Stimulated activated CD8-positive, alpha-beta memory T cell treated with anti-CD3 and anti-CD28 coated beads, Interleukin-4, amount 100 ng/mL, for 24 hours (primary cell): ENCODE results near the gene RAC2.
"Not testable (repeated sequence)": the region's sequence is repeated elsewhere in the genome, so short reads cannot be mapped to it uniquely, and the experiment has no call there.

Experiments
- DNase-seq: peaks from one replicate; pipeline ENCODE4 v3.0.0-alpha.2; 2020; ENCODE audit warnings: low read depth

The RAC2 gene

DNA sequence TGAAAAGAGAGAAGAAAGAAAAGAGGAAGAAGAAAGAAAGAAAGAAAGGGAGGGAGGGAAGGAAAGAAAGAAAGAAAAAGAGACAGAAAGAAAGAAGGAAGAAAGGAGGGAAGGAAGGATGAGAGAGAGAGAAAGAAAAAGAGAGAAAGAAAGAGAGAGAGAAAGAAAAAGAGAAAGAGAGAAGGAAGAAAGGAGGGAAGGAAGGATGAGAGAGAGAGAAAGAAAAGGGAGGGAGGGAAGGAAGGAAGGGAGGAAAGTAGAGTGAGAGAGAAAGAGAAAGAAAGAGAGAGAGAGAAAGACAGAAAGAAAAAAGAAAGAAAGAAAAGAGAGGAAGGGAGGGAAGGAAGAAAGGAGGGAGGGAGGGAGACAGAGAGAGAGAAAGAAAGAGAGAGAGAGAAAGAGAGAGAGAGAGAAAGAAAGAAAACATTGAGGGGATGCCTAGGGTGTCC is 11.5 kb upstream of the RAC2 start:
- no peak for DNase-seq

GRCh38 chr22:37254867-37255233 is 10.8 kb upstream of the RAC2 start:
- no peak for DNase-seq

GRCh38 chr22:37254209-37254866 is 10.3 kb upstream of the RAC2 start:
- DNase-seq = no peak

- no peak for DNase-seq
Observed at GRCh38 chr22:37253126-37253660, 9.1 kb upstream of the RAC2 start.

GRCh38 chr22:37251836-37252235 is 7.8 kb upstream of the RAC2 start:
- DNase-seq = not testable (repeated sequence)

- no peak for DNase-seq
Observed at GRCh38 chr22:37249986-37250385, 5.9 kb upstream of the RAC2 start.

- DNase-seq = no peak
Observed at GRCh38 chr22:37248251-37248650, 4.2 kb upstream of the RAC2 start.

DNA sequence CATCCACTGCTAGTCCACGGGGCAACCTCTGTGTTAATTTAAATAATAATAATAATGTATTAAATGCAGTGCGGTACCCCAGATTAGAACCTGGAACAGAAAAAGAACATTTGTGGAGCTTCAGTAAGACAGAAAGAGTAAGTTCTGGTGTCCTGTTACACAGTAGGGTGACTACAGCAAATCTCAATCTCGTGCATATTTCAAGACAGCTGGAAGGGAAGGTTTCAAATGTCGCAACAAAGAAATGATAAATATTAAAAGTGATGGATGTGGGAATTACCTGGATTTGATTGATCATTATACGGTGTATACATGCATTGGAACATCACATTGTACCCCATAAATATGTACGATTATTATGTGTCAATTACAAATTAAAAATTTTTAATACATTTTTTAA is 1.7 kb upstream of the RAC2 start:
- DNase-seq = no peak

DNA sequence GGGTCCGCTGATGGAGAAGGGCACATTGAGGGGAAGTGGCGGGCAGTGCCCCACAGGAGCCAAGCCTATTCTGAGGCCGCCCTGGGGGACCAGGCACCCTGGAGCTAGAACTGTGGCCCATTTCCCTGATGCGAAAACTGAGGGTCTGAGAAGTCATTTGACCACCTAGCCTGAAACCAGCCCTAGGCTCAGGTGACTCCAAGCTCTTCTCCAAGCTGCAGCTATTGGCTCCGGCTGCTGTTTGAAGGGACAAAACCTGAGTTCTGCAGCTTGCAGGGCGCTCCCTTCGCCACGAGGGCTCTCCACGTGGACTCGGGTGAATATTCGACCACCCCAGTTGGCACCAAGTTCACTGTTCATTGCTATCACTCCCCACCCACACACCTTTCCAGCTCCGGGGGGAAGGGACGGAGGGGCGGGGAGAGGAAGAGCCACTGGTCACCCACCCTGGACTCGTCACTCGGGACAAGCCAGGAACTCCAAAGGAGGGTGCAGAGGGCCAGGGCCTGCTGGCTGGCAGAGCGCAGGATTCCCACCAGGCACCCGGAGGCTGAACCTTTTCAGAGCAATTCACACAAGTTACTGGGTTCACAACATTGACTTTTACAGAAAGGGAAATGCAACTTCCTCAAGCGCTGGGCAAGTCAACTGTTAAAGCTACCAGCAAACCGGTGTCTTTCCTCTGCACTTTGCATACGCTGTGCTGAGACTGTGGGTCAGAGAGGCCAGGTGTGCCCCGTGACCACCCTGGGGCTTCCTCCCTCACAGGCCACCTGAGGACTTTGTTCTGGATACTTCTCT is 1.1 kb upstream of the RAC2 start:
- DNase-seq = no peak

GRCh38 chr22:37243402-37244113 is 511 bp downstream of the RAC2 start:
- DNase-seq = no peak

DNA sequence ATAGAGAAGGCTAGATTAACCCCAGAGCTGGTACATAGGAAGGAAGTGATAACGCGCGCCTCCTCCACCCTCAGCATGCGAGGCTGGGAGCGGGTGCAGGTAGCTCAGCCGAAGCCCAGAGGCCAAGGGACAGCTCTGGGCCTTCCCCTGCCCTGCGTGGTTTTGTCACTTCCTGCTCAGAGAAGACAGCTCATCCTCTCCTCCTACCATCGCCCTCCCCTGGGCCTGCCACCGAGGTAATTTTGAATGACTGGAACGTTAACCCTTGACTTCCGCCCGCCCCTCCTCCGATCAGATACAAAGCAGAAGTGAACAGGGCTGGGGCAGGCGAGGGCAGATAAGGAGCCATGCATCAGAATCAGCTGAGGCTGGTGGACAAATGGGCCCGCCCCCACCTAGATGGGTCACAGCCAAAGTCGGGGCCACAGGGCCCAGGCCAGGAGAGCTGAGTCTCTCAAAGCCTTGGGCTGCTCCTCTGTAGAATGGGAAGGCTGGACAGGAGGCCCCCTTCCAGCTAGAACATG is 1.6 kb downstream of the RAC2 start:
- DNase-seq = peak; percentile 86

DNA sequence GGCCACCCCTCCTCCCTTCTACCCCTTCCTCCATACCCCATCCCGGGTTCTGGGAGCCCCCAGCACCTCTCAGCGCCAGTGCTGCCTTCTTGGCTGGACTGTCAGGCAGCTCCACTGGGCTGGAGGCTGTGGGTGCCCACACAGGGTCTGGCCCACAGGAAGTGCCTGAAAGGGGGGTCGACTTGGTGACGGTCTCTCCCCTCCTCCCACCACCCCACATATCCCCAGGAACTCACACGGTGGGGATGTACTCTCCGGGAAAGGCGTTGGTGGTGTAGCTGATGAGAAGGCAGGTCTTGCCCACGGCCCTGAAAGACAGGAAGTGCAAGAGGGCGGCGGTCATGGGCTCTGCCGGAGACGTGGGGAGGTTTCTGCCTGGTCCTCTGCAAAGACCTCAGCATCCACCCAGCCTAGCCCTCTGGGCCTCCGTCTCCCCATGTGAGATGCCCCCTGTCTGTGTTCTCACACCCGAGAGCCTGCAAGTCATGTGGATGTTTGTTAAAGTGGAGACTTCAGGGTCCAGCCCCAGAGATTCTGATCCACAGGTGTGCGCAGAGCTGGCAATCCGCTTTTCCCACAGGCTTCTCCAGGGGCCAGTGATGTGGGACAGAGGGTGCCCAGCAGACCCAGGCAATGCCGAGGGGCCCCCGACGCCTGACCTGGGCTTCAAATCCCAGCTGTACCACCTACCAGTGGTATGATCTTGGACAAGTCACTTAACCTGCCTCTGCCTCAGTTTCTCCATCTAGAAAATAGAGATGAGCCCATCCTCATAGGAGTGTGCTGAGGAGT is 2.5 kb downstream of the RAC2 start:
- DNase-seq = no peak

DNA sequence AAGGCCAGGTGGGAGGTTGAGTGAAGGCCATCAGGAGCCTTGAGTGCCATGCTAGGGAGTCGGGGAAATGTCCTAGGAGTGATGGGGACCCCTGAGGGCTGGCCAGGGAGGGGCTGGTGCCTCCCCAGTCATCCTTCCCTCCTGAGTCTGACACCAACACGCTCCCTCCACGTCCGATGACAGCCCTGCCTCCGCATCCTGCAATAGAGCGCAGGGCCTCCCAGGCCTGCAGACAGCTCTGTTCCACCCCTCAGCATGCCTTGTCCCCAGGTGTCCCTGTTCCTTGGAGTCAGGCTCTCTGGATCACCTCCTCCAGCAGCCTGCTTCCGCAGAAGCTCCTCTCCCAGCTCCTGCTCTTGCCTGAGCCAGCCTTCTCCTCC is 3.1 kb downstream of the RAC2 start:
- no peak for DNase-seq

- no peak for DNase-seq
Observed at GRCh38 chr22:37240240-37240940, 3.7 kb downstream of the RAC2 start.

DNA sequence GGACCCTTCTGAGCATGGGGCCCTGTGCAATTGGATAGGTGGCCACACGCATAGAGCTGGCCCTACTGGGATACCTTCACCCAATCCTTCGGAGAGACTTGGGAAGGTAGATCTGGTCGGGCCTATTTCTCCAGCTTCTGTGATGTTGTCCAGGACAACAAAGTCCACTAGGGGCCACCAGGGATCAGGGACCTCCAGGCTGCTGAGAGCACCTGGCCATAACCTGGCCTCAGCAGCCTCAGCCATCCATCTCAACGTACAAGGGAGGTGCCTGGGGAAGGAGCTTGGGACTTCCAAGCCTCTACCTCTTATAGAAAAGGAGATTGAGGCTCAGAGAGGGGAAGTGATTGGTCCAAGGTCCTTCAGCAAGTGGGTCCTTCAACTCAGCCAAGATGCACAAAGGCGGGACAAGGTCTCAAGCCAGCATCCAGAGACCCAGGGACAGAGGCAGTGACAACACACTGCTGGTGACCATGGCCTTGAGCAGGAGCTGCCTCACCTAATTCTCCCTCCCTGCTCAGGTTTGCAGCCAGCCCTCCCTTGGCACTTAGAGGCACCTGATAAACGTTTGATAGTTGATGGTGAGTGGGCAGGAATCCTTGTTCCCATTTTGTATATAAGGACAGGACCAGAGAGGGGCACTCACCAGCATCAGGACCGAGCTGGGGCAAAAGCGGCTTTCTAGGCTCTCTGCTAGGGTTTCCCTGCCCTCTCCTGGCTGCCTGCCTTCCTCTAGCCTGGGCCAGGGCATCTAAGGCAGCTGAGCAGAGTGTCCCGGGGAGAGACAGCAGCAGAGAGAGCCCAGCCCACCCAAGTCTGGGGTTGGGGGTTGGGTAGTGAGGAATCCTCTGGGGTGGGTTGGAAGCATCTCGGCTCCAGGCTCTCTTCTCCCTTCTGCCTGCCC is 4.5 kb downstream of the RAC2 start:
- no peak for DNase-seq

- DNase-seq = no peak
Observed at GRCh38 chr22:37237371-37238268, 6.4 kb downstream of the RAC2 start.

GRCh38 chr22:37235897-37236607 is 8.0 kb downstream of the RAC2 start:
- no peak for DNase-seq
